ENCODE results near the gene RASGRP2. TPM values are rescaled to one million over a fixed set of nuclear protein-coding genes. Genes with fewer than 3 reads are reported as not detected.

RASGRP2 gene
- total RNA-seq, 1 experiment from 2014 or later, result 26.9 TPM

DNA sequence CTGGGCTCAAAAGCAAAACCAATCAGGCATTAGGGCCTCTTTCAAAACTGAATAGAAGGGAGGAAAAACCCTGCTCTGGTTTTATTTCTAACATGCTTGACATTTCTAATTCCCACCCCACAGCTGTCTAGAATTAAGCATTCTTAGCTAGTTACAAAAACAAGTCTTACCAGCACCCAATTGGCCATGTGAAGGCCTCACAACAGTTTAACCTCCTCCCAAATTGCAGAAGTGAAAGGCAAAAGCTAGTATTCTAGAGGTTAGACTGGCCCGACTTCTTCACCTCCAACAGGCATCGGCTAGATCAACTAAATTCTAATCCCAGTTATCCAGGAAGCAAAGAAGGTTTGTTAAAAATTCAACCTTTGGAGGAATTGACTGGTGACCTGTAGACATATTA lies 27.9 kb upstream of the RASGRP2 start:
- Histone ChIP-seq H4K91ac (ENCODE audit: insufficient read length, low read depth, low read length) (no peak overlapping the region), H4K20me1 (ENCODE audit: control insufficient read depth, insufficient read depth, insufficient read length) (peaks cover 3% of the 10 kb centered on the region)
- H3K4me3 Mint-ChIP-seq, result no peak overlapping the region

More for the DNA sequence above, 27.9 kb upstream of the RASGRP2 start:
- Histone ChIP-seq H3K27ac (ENCODE audit: insufficient read length, low read depth, low read length) (no peak overlapping the region), H3K23me2 (ENCODE audit: insufficient read length, low read depth, low read length, poor library complexity, severe bottlenecking) (no peaks in the 10 kb centered on the region), H4K5ac (ENCODE audit: insufficient read length, low read depth, low read length) (no peak overlapping the region), H4K8ac (replicated peaks; ENCODE audit: insufficient read length, low read depth, low read length) (no peak overlapping the region), H3K79me1 (ENCODE audit: insufficient read depth, low read depth, low read length, poor library complexity, severe bottlenecking) (peaks cover 10% of the 10 kb centered on the region), H3K14ac (ENCODE audit: insufficient read depth, low read length) (no peak overlapping the region), H3K79me2 (ENCODE audit: insufficient read depth, low read length) (peaks cover 19% of the 10 kb centered on the region), H3K9ac (ENCODE audit: extremely low read depth, insufficient read length, low read length) (no peak overlapping the region), H3K18ac (ENCODE audit: insufficient read length, low read depth, low read length) (no peak overlapping the region), H2AK5ac (ENCODE audit: insufficient read length, low read length) (no peak overlapping the region), H2BK15ac (ENCODE audit: low read depth, low read length) (no peak overlapping the region), H3K4me1 (ENCODE audit: insufficient read depth, low read length) (no peaks in the 10 kb centered on the region), H2BK5ac (ENCODE audit: insufficient read length, low read length) (no peak overlapping the region), H3K23ac (ENCODE audit: insufficient read length, low read depth, low read length) (no peak overlapping the region), H3K4ac (ENCODE audit: low read depth, low read length) (no peak overlapping the region), H3K56ac (ENCODE audit: insufficient read length, low read depth, low read length) (no peak overlapping the region), H3K27me3 (ENCODE audit: insufficient read depth, low read length) (no peaks in the 10 kb centered on the region), H2AFZ (ENCODE audit: low read length) (no peak overlapping the region), H3T11ph (ENCODE audit: low read length) (no peak overlapping the region), H2BK12ac (ENCODE audit: insufficient read length, low read depth, low read length) (no peak overlapping the region), H2BK20ac (ENCODE audit: low read depth, low read length, poor library complexity, severe bottlenecking) (no peak overlapping the region), H3K4me2 (ENCODE audit: insufficient read depth, insufficient read length, low read length) (no peak overlapping the region), H2BK120ac (ENCODE audit: low read depth, low read length, poor library complexity, severe bottlenecking) (no peak overlapping the region), H3K9me3 (ENCODE audit: control insufficient read depth, low read depth, low read length) (no peaks in the 10 kb centered on the region)
- TF ChIP-seq, protein P1, sequence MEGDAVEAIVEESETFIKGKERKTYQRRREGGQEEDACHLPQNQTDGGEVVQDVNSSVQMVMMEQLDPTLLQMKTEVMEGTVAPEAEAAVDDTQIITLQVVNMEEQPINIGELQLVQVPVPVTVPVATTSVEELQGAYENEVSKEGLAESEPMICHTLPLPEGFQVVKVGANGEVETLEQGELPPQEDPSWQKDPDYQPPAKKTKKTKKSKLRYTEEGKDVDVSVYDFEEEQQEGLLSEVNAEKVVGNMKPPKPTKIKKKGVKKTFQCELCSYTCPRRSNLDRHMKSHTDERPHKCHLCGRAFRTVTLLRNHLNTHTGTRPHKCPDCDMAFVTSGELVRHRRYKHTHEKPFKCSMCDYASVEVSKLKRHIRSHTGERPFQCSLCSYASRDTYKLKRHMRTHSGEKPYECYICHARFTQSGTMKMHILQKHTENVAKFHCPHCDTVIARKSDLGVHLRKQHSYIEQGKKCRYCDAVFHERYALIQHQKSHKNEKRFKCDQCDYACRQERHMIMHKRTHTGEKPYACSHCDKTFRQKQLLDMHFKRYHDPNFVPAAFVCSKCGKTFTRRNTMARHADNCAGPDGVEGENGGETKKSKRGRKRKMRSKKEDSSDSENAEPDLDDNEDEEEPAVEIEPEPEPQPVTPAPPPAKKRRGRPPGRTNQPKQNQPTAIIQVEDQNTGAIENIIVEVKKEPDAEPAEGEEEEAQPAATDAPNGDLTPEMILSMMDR (conservative IDR thresholded peaks at IDR 0.05), result no peak
- Mint-ChIP-seq H3K9me3 (no peaks in the 10 kb centered on the region), H3K27me3 (ENCODE audit: low read depth) (no peaks in the 10 kb centered on the region), H3K27ac (peak overlapping the region in 1 of 3 experiments; percentile 86; a peak in 2 of 7 replicates), H3K4me1 (peaks cover 24 to 34% of the 10 kb centered on the region in 2 experiments), H3K36me3 (ENCODE audit: insufficient read depth in 1 of 3, low read depth in 3 of 3) (peaks cover 91 to 100% (median 100%) of the 10 kb centered on the region in 3 experiments)
- no CpG with 5 or more reads among the region's 2 CpGs for WGBS (ENCODE audit: extremely low coverage, insufficient read length, low lambda C conversion rate)
- DNase-seq, result no peak
